ENCODE results near the gene TIGD1.

The TIGD1 gene

DNA sequence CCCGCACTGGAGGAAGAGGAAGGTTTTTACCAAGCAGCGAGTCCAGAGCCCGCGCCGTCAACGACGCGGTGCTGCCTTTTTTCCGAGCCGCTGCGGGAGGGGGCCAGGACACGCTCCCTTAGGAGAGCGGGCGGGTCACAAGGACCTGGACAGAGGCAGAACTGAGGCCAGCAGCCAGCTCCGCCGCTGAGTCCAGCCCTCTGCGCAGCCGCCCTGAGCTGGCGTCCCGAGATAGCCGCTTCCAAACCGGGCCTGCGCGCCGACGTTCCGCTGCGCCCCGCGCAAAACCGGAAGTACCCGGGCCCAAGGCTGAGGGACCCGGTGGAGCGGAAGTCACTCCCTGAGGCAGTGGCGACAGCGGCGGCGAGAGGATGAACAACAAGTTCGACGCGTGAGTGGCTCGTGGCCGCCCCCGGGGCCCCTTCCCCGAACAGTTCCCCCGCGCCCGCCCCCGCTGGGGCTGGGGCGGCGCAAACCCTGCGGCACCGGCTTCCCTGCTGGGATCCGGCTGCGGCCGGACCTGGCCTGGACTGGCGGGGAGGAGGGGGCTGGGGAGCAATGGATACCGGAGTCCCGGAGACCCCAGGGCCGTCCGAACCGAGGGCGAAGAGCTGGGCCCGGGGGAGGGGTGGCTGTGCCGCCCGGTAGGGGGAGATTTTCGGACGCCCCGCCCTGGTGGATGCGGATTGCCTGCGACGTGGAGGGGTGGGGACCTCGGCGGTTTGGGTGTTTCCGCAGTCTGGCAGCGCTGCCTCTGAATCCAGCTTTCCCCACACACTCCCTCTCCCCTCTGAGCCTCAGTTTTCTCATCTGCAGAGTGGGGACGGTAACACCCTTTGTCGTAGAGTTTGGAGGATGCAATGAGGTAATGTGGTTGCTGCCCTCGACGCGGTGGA is at the start of gene TIGD1, which contains the start of gene EIF4E2:
TSS of gene TIGD1 (minus strand) at position 204 of the 896 bp plus-strand sequence. CDS start 675 bp downstream, outside the sequence.
TSS of gene EIF4E2 (plus strand) at position 336 of the 896 bp plus-strand sequence. CDS start at position 372, 36 bp downstream.
- peaks cover 4% of the 10 kb centered on the region for H3K4me1 ChIP-seq (ENCODE audit: control insufficient read depth, insufficient read depth, low read length)
- H3K36me3 ChIP-seq (ENCODE audit: control insufficient read depth, insufficient read depth, low read length) = peaks cover 27% of the 10 kb centered on the region

GRCh38 chr2:232598293-232598692 is 47.9 kb upstream of the TIGD1 start:
- no peaks in the 10 kb centered on the region for H3K9me3 ChIP-seq (ENCODE audit: control insufficient read depth, insufficient read depth, low read depth, low read length)

More for the DNA sequence above, at the start of gene TIGD1, which contains the start of gene EIF4E2:
- Histone ChIP-seq H3K9me3 (ENCODE audit: control insufficient read depth, insufficient read depth, low read depth, low read length) (peaks cover 8% of the 10 kb centered on the region; the same call in 1 of the 2 replicates), H3K27ac (ENCODE audit: low read depth, low read length) (peak within 1 kb of the TSS; percentile 93), H3K9ac (ENCODE audit: low read length) (peak within 1 kb of the TSS; percentile 93), H3K27me3 (ENCODE audit: control insufficient read depth, insufficient read depth, low read length) (no peaks in the 10 kb centered on the region), H3K4me3 (ENCODE audit: low read depth, low read length) (peak within 1 kb of the TSS; percentile 81)

DNA sequence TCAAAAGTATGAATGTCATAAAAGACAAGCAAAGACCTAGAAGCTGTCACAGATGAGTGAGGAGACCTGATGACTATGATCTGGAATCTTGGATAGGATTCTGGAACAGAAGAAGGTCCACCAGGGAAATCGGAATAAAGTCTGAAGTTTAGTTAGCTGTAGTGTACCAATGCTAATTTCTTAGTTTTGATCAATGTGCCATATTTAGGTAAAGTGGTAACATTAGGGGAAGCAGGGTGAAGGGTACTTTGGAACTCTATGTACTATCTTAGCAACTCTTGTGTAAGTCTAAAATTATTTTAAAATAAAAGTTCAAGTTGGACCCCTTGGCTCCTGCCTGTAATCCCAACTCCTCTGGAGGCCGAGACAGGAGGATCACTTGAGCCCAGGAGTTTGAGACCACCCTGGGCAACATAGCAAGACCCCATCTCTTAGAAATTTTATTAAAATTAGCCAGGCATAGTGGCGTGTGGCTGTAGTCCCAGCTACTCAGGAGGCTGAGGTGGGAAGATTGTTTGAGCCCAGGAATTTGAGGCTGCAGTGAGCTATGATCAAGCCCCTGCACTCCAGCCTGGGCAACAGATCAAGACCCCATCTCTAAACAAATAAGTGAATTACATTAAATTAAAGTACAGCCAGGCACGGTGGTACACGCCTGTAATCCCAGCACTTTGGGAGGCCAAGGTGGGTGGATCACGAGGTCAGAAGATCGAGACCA is 47.2 kb upstream of the TIGD1 start:
- Histone ChIP-seq H3K9ac (ENCODE audit: low read length) (no peak overlapping the region), H3K4me3 (ENCODE audit: low read depth, low read length) (no peak overlapping the region), H3K9me3 (ENCODE audit: control insufficient read depth, insufficient read depth, low read depth, low read length) (no peaks in the 10 kb centered on the region), H3K27ac (ENCODE audit: low read depth, low read length) (no peak overlapping the region), H3K36me3 (ENCODE audit: control insufficient read depth, insufficient read depth, low read length) (no peaks in the 10 kb centered on the region), H3K4me1 (ENCODE audit: control insufficient read depth, insufficient read depth, low read length) (no peaks in the 10 kb centered on the region), H3K27me3 (ENCODE audit: control insufficient read depth, insufficient read depth, low read length) (no peaks in the 10 kb centered on the region)

More at GRCh38 chr2:232598293-232598692, 47.9 kb upstream of the TIGD1 start:
- H3K4me3 ChIP-seq (ENCODE audit: low read depth, low read length) = no peak overlapping the region
- H3K36me3 ChIP-seq (ENCODE audit: control insufficient read depth, insufficient read depth, low read length) = no peaks in the 10 kb centered on the region
- H3K27ac ChIP-seq (ENCODE audit: low read depth, low read length) = no peak overlapping the region
- no peak overlapping the region for H3K9ac ChIP-seq (ENCODE audit: low read length)
- peaks cover under 1% of the 10 kb centered on the region; the same call in 1 of the 2 replicates for H3K27me3 ChIP-seq (ENCODE audit: control insufficient read depth, insufficient read depth, low read length)
- H3K4me1 ChIP-seq (ENCODE audit: control insufficient read depth, insufficient read depth, low read length) = no peaks in the 10 kb centered on the region

DNA sequence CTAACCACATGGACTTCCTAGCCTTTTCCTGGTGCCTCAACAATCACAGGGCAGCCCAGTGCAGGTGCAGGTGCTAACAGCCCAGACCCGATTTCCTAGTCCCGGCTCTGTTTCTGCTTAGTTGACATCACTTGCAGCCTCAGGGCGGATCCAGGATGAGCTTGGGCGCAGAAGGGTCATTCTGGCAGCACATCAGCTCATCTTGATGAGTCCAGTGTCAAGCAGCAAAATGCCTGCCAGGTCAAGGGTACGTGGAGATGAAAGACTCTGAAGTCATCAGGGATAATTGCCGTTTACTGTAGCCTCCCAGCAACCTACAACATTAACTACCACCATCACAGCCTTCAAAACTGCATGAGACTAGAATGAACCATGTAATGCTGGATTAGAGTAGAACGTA is 43.6 kb upstream of the TIGD1 start:
- Histone ChIP-seq H3K4me3 (ENCODE audit: low read depth, low read length) (no peak overlapping the region), H3K27me3 (ENCODE audit: control insufficient read depth, insufficient read depth, low read length) (no peaks in the 10 kb centered on the region), H3K27ac (ENCODE audit: low read depth, low read length) (no peak overlapping the region), H3K9me3 (ENCODE audit: control insufficient read depth, insufficient read depth, low read depth, low read length) (no peaks in the 10 kb centered on the region), H3K9ac (ENCODE audit: low read length) (no peak overlapping the region), H3K36me3 (ENCODE audit: control insufficient read depth, insufficient read depth, low read length) (no peaks in the 10 kb centered on the region), H3K4me1 (ENCODE audit: control insufficient read depth, insufficient read depth, low read length) (peaks cover 11% of the 10 kb centered on the region)

DNA sequence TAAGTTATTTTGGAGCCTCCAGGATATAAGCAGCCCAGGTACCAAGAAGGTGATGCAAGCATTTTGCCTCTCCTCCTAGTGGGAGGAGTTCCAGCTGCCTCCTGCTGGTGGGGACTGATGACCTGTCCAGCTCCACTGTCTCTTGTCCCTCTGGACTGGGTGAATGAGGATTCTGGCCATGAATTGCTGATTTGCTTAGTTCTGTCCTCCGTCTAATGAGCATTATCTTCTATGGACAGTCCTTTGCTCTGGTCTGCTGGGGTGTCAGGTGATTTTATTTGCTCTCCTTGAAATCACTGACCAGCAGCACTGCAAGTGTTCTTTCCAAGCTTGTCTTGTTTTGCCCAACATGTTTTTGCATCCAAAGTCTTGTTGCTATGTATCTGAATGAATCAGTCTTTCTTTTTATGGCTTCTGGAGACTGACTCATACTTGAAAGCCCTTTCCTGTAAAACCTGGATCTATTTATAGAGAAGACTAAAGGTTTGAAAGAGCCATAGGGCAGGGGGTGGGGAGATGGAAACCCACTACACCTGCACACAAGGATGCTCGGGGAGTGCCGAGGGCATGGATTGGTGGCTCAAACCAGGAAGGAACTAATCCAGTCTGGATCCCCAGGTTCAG is 42.5 kb upstream of the TIGD1 start:
- Histone ChIP-seq H3K4me1 (ENCODE audit: control insufficient read depth, insufficient read depth, low read length) (peaks cover 11% of the 10 kb centered on the region), H3K9ac (ENCODE audit: low read length) (no peak overlapping the region), H3K36me3 (ENCODE audit: control insufficient read depth, insufficient read depth, low read length) (no peaks in the 10 kb centered on the region), H3K4me3 (ENCODE audit: low read depth, low read length) (no peak overlapping the region), H3K27me3 (ENCODE audit: control insufficient read depth, insufficient read depth, low read length) (no peaks in the 10 kb centered on the region), H3K9me3 (ENCODE audit: control insufficient read depth, insufficient read depth, low read depth, low read length) (no peaks in the 10 kb centered on the region), H3K27ac (ENCODE audit: low read depth, low read length) (no peak overlapping the region)

- no peak overlapping the region for H3K27ac ChIP-seq (ENCODE audit: low read depth, low read length)
- no peaks in the 10 kb centered on the region for H3K9me3 ChIP-seq (ENCODE audit: control insufficient read depth, insufficient read depth, low read depth, low read length)
- peaks cover 13% of the 10 kb centered on the region for H3K4me1 ChIP-seq (ENCODE audit: control insufficient read depth, insufficient read depth, low read length)
- H3K27me3 ChIP-seq (ENCODE audit: control insufficient read depth, insufficient read depth, low read length) = no peaks in the 10 kb centered on the region
- no peaks in the 10 kb centered on the region for H3K36me3 ChIP-seq (ENCODE audit: control insufficient read depth, insufficient read depth, low read length)
- no peak overlapping the region for H3K9ac ChIP-seq (ENCODE audit: low read length)
- no peak overlapping the region for H3K4me3 ChIP-seq (ENCODE audit: low read depth, low read length)
Measured at GRCh38 chr2:232588680-232589585, 38.6 kb upstream of the TIGD1 start.

DNA sequence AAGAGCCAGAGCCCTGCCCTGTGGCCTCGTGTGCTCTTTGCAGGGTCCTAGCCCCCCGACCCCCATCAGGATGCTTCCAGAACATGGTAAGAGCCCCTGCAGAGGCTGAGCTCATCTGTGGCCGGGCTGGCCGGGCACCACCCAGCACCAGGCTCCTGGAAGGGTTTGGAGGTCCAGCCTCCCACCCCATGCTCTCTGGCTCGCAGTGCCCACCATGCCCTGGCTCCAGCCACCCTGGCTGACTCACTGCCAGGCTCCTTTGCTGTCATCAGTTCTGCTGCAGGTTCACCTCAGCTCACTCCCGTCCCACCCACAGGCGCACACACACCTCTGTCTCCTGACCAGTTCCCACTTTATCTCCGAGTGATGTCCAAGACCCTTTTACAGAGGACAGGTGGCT is 37.7 kb upstream of the TIGD1 start:
- no peak overlapping the region for H3K27ac ChIP-seq (ENCODE audit: low read depth, low read length)
- peaks cover 13% of the 10 kb centered on the region for H3K4me1 ChIP-seq (ENCODE audit: control insufficient read depth, insufficient read depth, low read length)
- no peak overlapping the region for H3K9ac ChIP-seq (ENCODE audit: low read length)
- no peak overlapping the region for H3K4me3 ChIP-seq (ENCODE audit: low read depth, low read length)
- no peaks in the 10 kb centered on the region for H3K9me3 ChIP-seq (ENCODE audit: control insufficient read depth, insufficient read depth, low read depth, low read length)
- no peaks in the 10 kb centered on the region for H3K27me3 ChIP-seq (ENCODE audit: control insufficient read depth, insufficient read depth, low read length)
- H3K36me3 ChIP-seq (ENCODE audit: control insufficient read depth, insufficient read depth, low read length) = peaks cover 8% of the 10 kb centered on the region

- Histone ChIP-seq H3K4me3 (ENCODE audit: low read depth, low read length) (no peak overlapping the region), H3K27me3 (ENCODE audit: control insufficient read depth, insufficient read depth, low read length) (no peaks in the 10 kb centered on the region), H3K9me3 (ENCODE audit: control insufficient read depth, insufficient read depth, low read depth, low read length) (no peaks in the 10 kb centered on the region), H3K9ac (ENCODE audit: low read length) (no peak overlapping the region), H3K27ac (ENCODE audit: low read depth, low read length) (no peak overlapping the region), H3K4me1 (ENCODE audit: control insufficient read depth, insufficient read depth, low read length) (peaks cover 13% of the 10 kb centered on the region), H3K36me3 (ENCODE audit: control insufficient read depth, insufficient read depth, low read length) (peaks cover 13% of the 10 kb centered on the region)
Measured at GRCh38 chr2:232587512-232587911, 37.2 kb upstream of the TIGD1 start.

- Histone ChIP-seq H3K27ac (ENCODE audit: low read depth, low read length) (no peak overlapping the region), H3K36me3 (ENCODE audit: control insufficient read depth, insufficient read depth, low read length) (peaks cover 17% of the 10 kb centered on the region), H3K27me3 (ENCODE audit: control insufficient read depth, insufficient read depth, low read length) (no peaks in the 10 kb centered on the region), H3K4me3 (ENCODE audit: low read depth, low read length) (no peak overlapping the region), H3K4me1 (ENCODE audit: control insufficient read depth, insufficient read depth, low read length) (peaks cover 13% of the 10 kb centered on the region), H3K9ac (ENCODE audit: low read length) (no peak overlapping the region), H3K9me3 (ENCODE audit: control insufficient read depth, insufficient read depth, low read depth, low read length) (no peaks in the 10 kb centered on the region)
Measured at GRCh38 chr2:232586943-232587505, 36.7 kb upstream of the TIGD1 start.

DNA sequence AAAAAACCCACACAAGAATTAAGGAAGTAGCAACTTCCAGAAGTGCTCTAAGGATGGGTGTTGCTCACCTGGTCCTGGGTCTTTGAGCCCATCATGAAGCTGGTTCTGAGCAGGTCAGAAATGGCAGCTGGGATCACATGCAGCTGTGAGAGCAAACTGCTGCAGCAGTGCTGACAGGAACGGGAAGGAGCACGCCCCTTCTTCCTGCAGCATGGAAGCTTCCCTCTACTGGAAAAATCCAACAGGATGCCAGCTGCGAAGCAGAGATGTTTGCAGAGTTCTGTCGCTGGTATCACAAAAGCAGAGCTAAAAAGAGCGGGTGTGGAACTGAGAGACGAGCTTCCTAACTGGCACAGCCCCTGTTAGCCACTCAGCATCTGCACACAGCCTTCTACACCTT is 33.9 kb upstream of the TIGD1 start:
- Histone ChIP-seq H3K9ac (ENCODE audit: low read length) (no peak overlapping the region), H3K9me3 (ENCODE audit: control insufficient read depth, insufficient read depth, low read depth, low read length) (no peaks in the 10 kb centered on the region), H3K4me1 (ENCODE audit: control insufficient read depth, insufficient read depth, low read length) (0 out of 2 replicates have a peak, but pooled peaks cover 3% of the 10 kb centered on the region), H3K27me3 (ENCODE audit: control insufficient read depth, insufficient read depth, low read length) (no peaks in the 10 kb centered on the region), H3K36me3 (ENCODE audit: control insufficient read depth, insufficient read depth, low read length) (peaks cover 38% of the 10 kb centered on the region), H3K27ac (ENCODE audit: low read depth, low read length) (no peak overlapping the region), H3K4me3 (ENCODE audit: low read depth, low read length) (no peak overlapping the region)

All from HUES6 (cell line).